Heart left ventricle (tissue), 13 donors: Measurements from ENCODE around the gene RHOJ.

Source experiments
- POLR2A ChIP-seq, 2 donors: fragments of 450-650 bp; IDR thresholded peaks; one replicate each; pipeline ENCODE4 v1.6.1; 2017; ENCODE audit warnings: antibody characterized with exemption in 2 of 2, mild to moderate bottlenecking in 2 of 2, moderate library complexity in 2 of 2
- TF ChIP-seq, protein P1 (sequence below), 12 donors: fragments of 200-600 bp; sonication (generic) in 4 of 12; IDR thresholded peaks; one replicate each; pipeline versions ENCODE4 v1.5.0 to v1.8.0; 2018 to 2022; ENCODE audit warnings: antibody characterized with exemption in 12 of 12, mild to moderate bottlenecking in 5 of 12
- donor health status: ischemic (EF 13 %, LVEDD 7.1; RV severe dilation, severe dysfunction).
- donor health status: DM: no; HTN: yes; CAD: no.
- donor health status: DM: no; HTN: no; CAD: no.
- donor health status: ischemic (EF 25% LVEDD 6.9; RV normal size, moderate dysfunction).
- donor health status: ischemic (EF 25% LVEDD 5.7; RV mildly dilated, moderate dysfunction).
- donor health status: ischemic (EF 35%, LVEDD 5.7; RV mildly dilated, moderate dysfunction).
- donor health status: nonischemic (EF 11% LVEDD 7.7; RV severe dilation, severe dysfunction).
- donor health status: DM: yes; HTN: yes; CAD: no.
- donor health status: PGD.
- donor health status: ischemic (EF 29% LVEDD 5.4; RV normal size, mild dysfunction).
- donor health status: nonischemic (EF 23%, LVEDD 6.1; RV moderate dilation, normal function).

DNA sequence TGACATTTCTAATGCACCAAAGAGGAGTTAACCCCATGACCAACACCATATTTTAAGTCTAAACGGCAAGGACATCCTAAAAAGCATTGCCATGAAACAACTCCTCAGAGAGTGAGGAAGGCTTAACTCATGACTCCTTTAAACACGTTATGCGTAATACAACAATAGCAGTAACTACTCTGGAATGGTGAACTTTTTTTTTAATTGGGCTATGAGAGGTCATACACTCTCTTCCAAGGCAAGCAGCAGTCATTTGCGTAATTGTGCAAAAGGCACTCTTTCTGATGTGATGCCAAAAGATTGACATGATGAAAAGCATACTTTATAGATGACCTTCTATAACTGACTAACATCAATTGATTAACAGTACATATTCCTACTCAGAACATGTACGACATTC lies 39.4 kb downstream of the RHOJ start:
- TF ChIP-seq, protein P1, sequence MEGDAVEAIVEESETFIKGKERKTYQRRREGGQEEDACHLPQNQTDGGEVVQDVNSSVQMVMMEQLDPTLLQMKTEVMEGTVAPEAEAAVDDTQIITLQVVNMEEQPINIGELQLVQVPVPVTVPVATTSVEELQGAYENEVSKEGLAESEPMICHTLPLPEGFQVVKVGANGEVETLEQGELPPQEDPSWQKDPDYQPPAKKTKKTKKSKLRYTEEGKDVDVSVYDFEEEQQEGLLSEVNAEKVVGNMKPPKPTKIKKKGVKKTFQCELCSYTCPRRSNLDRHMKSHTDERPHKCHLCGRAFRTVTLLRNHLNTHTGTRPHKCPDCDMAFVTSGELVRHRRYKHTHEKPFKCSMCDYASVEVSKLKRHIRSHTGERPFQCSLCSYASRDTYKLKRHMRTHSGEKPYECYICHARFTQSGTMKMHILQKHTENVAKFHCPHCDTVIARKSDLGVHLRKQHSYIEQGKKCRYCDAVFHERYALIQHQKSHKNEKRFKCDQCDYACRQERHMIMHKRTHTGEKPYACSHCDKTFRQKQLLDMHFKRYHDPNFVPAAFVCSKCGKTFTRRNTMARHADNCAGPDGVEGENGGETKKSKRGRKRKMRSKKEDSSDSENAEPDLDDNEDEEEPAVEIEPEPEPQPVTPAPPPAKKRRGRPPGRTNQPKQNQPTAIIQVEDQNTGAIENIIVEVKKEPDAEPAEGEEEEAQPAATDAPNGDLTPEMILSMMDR (IDR thresholded peaks at IDR 0.05) = no peak
- no peak for TF ChIP-seq POLR2A (IDR thresholded peaks at IDR 0.05)
